Gastrocnemius medialis (tissue), 4 donors: ENCODE results near the gene CLEC11A. TPM values are rescaled to one million over a fixed set of nuclear protein-coding genes. Genes with fewer than 3 reads are reported as not detected.
"Not testable (repeated sequence)": the region's sequence is repeated elsewhere in the genome, so short reads cannot be mapped to it uniquely, and the experiment has no call there.

ENCODE experiments used
- ATAC-seq, 2 donors: fragments of 150-250 bp; one replicate each; pipeline ENCODE4 v1.9.1; 2016
- DNase-seq, 2 donors: peaks; one replicate each; pipeline ENCODE4 v3.0.0-alpha.2; 2019
- H3K27ac ChIP-seq, 4 donors: fragments of 200-600 bp; sonication (generic); 1 replicate in 1 of 4; 2 replicates in 3 of 4; pipeline ENCODE4 v1.5.1; 2016 to 2018; ENCODE audit warnings: mild to moderate bottlenecking in 2 of 4, moderate library complexity in 1 of 4
- H3K27me3 ChIP-seq, 3 donors: fragments of 200-600 bp; sonication (generic) in 2 of 3; 1 replicate in 1 of 3; 2 replicates in 2 of 3; pipeline versions ENCODE4 v1.5.1 to v1.6.0; 2016 to 2019; ENCODE audit warnings: mild to moderate bottlenecking in 1 of 3, moderate library complexity in 1 of 3
- H3K36me3 ChIP-seq, 2 donors: fragments of 200-600 bp; sonication (generic) in 1 of 2; one replicate each; pipeline ENCODE4 v1.5.1; 2017 to 2018
- H3K4me1 ChIP-seq, 2 donors: fragments of 200-600 bp; sonication (generic) in 1 of 2; one replicate each; pipeline ENCODE4 v1.5.1; 2016 to 2017; ENCODE audit warnings: mild to moderate bottlenecking in 2 of 2
- H3K4me3 ChIP-seq, 4 donors: fragments of 200-600 bp; sonication (generic) in 3 of 4; 1 replicate in 1 of 4; 2 replicates in 3 of 4; pipeline ENCODE4 v1.5.1; 2016 to 2019; ENCODE audit warnings: mild to moderate bottlenecking in 2 of 4
- H3K9me3 ChIP-seq, 3 donors: fragments of 200-600 bp; sonication (generic) in 2 of 3; 1 replicate in 1 of 3; 2 replicates in 2 of 3; pipeline ENCODE4 v1.5.1; 2016 to 2019
- CTCF ChIP-seq, 5 experiments: fragments of 450-650 bp in 3 of 5; fragments of 200-600 bp in 2 of 5; sonication (generic) in 2 of 5; IDR thresholded peaks in 4 of 5; conservative IDR thresholded peaks in 1 of 5; 1 replicate in 4 of 5; 2 replicates in 1 of 5; pipeline ENCODE4 v1.5.1; 2016 to 2019; ENCODE audit warnings: antibody characterized with exemption in 5 of 5, mild to moderate bottlenecking in 3 of 5, moderate library complexity in 3 of 5
- POLR2A ChIP-seq, 2 donors: fragments of 450-650 bp; IDR thresholded peaks; one replicate each; pipeline ENCODE4 v1.6.1; 2017; ENCODE audit warnings: antibody characterized with exemption in 2 of 2, mild to moderate bottlenecking in 2 of 2, moderate library complexity in 2 of 2
- in situ Hi-C, 4 donors: fragments of 200-750 bp; cut with MboI; loops; one replicate each; pipeline versions ENCODE4 v1.15.0 to v1.8.0; 2017; ENCODE audit warnings: low sequenced_read_pairs in 4 of 4
- intact Hi-C: fragments of 100-400 bp; cut with DNase I; formaldehyde crosslinking; loops from one replicate; pipeline ENCODE4 v1.15.1; 2023; ENCODE audit warnings: low total_unique reads
- total RNA-seq, 4 donors: library from RNA; depleted of rRNA; stranded (reverse); fragments of >200 nt; gene quantifications; one replicate each; pipeline versions ENCODE4 v1.1.0 to v1.2.3, GENCODE V29; 2016

Gene CLEC11A
- total RNA-seq, 4 donors from 2014 or later, result 2.1 to 5.0 (median 2.7) TPM

- intact Hi-C loops, result no loop called here
- no peak for ATAC-seq
- Histone ChIP-seq H3K27ac (no peak overlapping the region), H3K4me3 (no peak overlapping the region), H3K4me1 (no peaks in the 10 kb centered on the region), H3K36me3 (no peaks in the 10 kb centered on the region), H3K9me3 (no peaks in the 10 kb centered on the region), H3K27me3 (no peaks in the 10 kb centered on the region)
- TF ChIP-seq POLR2A (IDR thresholded peaks at IDR 0.05), result no peak
- in situ Hi-C loops, result no loop called here
- DNase-seq, result no peak
Observed at GRCh38 chr19:50759886-50760285, 36.7 kb downstream of the CLEC11A start.

- in situ Hi-C loops, H3K9me3 ChIP-seq, H3K36me3 ChIP-seq, DNase-seq, intact Hi-C loops, ATAC-seq, H3K4me3 ChIP-seq, H3K27me3 ChIP-seq, H3K27ac ChIP-seq, H3K4me1 ChIP-seq: not testable (repeated sequence)
Observed at GRCh38 chr19:50761501-50761900, 38.3 kb downstream of the CLEC11A start.

- H3K4me3 ChIP-seq, DNase-seq, H3K27me3 ChIP-seq, H3K36me3 ChIP-seq, ATAC-seq, H3K4me1 ChIP-seq, H3K9me3 ChIP-seq, intact Hi-C loops, H3K27ac ChIP-seq, in situ Hi-C loops: not testable (repeated sequence)
Observed at GRCh38 chr19:50763521-50763920, 40.4 kb downstream of the CLEC11A start.

GRCh38 chr19:50764409-50764808 lies 41.2 kb downstream of the CLEC11A start:
- no peak overlapping the region for H3K27ac ChIP-seq
- H3K36me3 ChIP-seq, result no peaks in the 10 kb centered on the region
- intact Hi-C loops, result no loop called here
- no peak for DNase-seq
- in situ Hi-C loops, result no loop called here
- no peak for ATAC-seq
- H3K27me3 ChIP-seq, result no peaks in the 10 kb centered on the region
- TF ChIP-seq CTCF (IDR thresholded peaks at IDR 0.05 in 4 of 5, conservative IDR thresholded peaks at IDR 0.05 in 1 of 5) (no peak), POLR2A (IDR thresholded peaks at IDR 0.05) (no peak)
- no peaks in the 10 kb centered on the region for H3K9me3 ChIP-seq
- H3K4me1 ChIP-seq, result no peaks in the 10 kb centered on the region
- H3K4me3 ChIP-seq, result no peak overlapping the region

GRCh38 chr19:50766746-50767145 lies 43.6 kb downstream of the CLEC11A start:
- H3K36me3 ChIP-seq, ATAC-seq, H3K27ac ChIP-seq, H3K4me3 ChIP-seq, DNase-seq, H3K4me1 ChIP-seq, H3K9me3 ChIP-seq, in situ Hi-C loops, intact Hi-C loops, H3K27me3 ChIP-seq: not testable (repeated sequence)

GRCh38 chr19:50767263-50767662 lies 44.1 kb downstream of the CLEC11A start:
- H3K4me1 ChIP-seq, ATAC-seq, H3K36me3 ChIP-seq, in situ Hi-C loops, intact Hi-C loops, H3K27ac ChIP-seq, H3K4me3 ChIP-seq, H3K27me3 ChIP-seq, DNase-seq, H3K9me3 ChIP-seq: not testable (repeated sequence)

GRCh38 chr19:50768277-50768676 lies 45.1 kb downstream of the CLEC11A start:
- no peaks in the 10 kb centered on the region for H3K36me3 ChIP-seq
- intact Hi-C loops, result no loop called here
- H3K9me3 ChIP-seq, result no peaks in the 10 kb centered on the region
- H3K27me3 ChIP-seq, result peaks cover 0 to 3% (median 0%) of the 10 kb centered on the region in 3 donors
- in situ Hi-C loops, result no loop called here
- no peaks in the 10 kb centered on the region for H3K4me1 ChIP-seq
- TF ChIP-seq CTCF (IDR thresholded peaks at IDR 0.05 in 4 of 5, conservative IDR thresholded peaks at IDR 0.05 in 1 of 5) (no peak), POLR2A (IDR thresholded peaks at IDR 0.05) (no peak)
- ATAC-seq (no peak), DNase-seq (no peak)
- no peak overlapping the region for H3K4me3 ChIP-seq
- H3K27ac ChIP-seq, result no peak overlapping the region

GRCh38 chr19:50770164-50770563 lies 47.0 kb downstream of the CLEC11A start, which contains the start of gene GPR32:
Gene GPR32 (plus strand): TSS chr19:50770464. CDS start chr19:50770601, 137 bp downstream.
- H3K36me3 ChIP-seq, H3K4me3 ChIP-seq, H3K9me3 ChIP-seq, ATAC-seq, H3K27me3 ChIP-seq, H3K4me1 ChIP-seq, DNase-seq, intact Hi-C loops, in situ Hi-C loops, H3K27ac ChIP-seq: not testable (repeated sequence)
